ENCODE measurements around the gene MRAP2. TPM values are rescaled to one million over a fixed set of nuclear protein-coding genes. Genes with fewer than 3 reads are reported as not detected.
"Not testable (repeated sequence)": the region's sequence is repeated elsewhere in the genome, so short reads cannot be mapped to it uniquely, and the experiment has no call there.

MRAP2 gene
- total RNA-seq, 1 experiment from 2014 or later = 1.4 TPM

DNA sequence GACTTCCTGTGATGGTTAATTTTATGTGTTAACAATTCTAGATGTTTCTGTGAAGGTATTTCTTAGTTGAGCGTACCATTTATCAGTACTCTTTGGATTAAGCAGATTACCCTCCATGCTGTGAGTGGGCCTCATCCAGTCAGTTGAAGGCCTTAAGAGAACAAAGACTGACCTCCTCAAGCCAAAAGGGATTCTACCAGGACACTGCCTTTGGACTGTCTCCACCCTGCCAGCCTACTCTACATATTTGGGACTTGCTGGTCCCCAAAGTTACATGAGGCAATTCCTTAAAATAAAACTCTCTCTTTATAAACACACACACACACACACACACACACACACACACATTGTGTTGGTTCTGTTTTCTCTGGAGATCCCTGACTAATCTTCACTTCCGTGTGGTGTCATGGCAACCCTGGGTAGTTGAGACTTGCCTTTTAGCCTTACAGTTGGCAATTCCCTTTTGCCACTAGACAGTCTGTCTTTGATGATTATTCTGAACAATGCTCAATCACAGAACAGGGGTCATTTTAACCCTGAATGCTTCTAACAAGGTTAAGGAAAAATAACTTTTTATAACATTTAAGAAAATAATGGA is 32.2 kb downstream of the MRAP2 start:
- Mint-ChIP-seq H3K36me3 (ENCODE audit: insufficient read depth, unreplicated experiment) (peaks cover under 1% of the 10 kb centered on the region), H3K9me3 (ENCODE audit: unreplicated experiment) (peaks cover 11% of the 10 kb centered on the region), H3K4me1 (ENCODE audit: low read depth, unreplicated experiment) (no peaks in the 10 kb centered on the region), H3K27ac (ENCODE audit: unreplicated experiment) (no peak overlapping the region), H3K27me3 (ENCODE audit: insufficient read depth, unreplicated experiment) (no peaks in the 10 kb centered on the region), H3K4me3 (ENCODE audit: unreplicated experiment) (no peak overlapping the region)
- Histone ChIP-seq H3K4me3 (ENCODE audit: low read depth, low read length) (no peak overlapping the region), H3K36me3 (ENCODE audit: control insufficient read depth, insufficient read depth, low read length) (no peaks in the 10 kb centered on the region), H3K9me3 (0 out of 2 replicates have a peak, but pooled peaks cover 3% of the 10 kb centered on the region), H3K27me3 (replicated peaks; ENCODE audit: control insufficient read depth, insufficient read depth, low read length) (no peaks in the 10 kb centered on the region), H3K4me1 (peaks cover 12% of the 10 kb centered on the region; the same call in 1 of the 2 replicates)
- no peak for DNase-seq
- POLR2A ChIA-PET = no interaction called here
- TF ChIP-seq, protein P1, sequence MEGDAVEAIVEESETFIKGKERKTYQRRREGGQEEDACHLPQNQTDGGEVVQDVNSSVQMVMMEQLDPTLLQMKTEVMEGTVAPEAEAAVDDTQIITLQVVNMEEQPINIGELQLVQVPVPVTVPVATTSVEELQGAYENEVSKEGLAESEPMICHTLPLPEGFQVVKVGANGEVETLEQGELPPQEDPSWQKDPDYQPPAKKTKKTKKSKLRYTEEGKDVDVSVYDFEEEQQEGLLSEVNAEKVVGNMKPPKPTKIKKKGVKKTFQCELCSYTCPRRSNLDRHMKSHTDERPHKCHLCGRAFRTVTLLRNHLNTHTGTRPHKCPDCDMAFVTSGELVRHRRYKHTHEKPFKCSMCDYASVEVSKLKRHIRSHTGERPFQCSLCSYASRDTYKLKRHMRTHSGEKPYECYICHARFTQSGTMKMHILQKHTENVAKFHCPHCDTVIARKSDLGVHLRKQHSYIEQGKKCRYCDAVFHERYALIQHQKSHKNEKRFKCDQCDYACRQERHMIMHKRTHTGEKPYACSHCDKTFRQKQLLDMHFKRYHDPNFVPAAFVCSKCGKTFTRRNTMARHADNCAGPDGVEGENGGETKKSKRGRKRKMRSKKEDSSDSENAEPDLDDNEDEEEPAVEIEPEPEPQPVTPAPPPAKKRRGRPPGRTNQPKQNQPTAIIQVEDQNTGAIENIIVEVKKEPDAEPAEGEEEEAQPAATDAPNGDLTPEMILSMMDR (IDR thresholded peaks at IDR 0.05; ENCODE audit: insufficient read depth in 1 of 2, low read depth in 1 of 2, low read length in 1 of 2, severe bottlenecking in 1 of 2, unreplicated experiment in 1 of 2) = no peak
- no TSS peak for BruUV-seq (replicated peaks)
- CTCF ChIA-PET = no interaction called here
- intact Hi-C loops (cut with micrococcal nuclease; ENCODE audit: unreplicated experiment) = no loop called here

DNA sequence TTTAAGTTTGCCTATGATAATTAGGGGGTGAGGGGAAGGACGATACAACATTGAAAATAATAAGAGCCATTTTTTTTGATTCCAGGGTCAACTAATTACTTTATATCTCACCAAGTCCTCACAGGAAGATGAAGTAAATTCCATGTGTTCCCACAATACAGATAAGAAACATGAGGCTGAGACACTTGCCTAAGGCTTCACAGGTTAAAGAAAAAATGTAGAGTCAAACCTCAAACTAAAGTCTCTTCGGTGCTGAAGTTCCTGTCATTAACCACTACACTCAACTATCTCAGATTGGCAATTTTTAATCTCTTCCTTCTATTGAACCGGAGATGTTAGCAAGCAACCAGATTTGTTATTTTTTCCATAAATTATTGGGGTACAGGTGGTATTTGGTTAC is 33.0 kb downstream of the MRAP2 start:
- Histone ChIP-seq H3K9me3 (0 out of 2 replicates have a peak, but pooled peaks cover 3% of the 10 kb centered on the region), H3K4me1 (peaks cover 12% of the 10 kb centered on the region; the same call in 1 of the 2 replicates), H3K4me3 (ENCODE audit: low read depth, low read length) (no peak overlapping the region), H3K36me3 (ENCODE audit: control insufficient read depth, insufficient read depth, low read length) (no peaks in the 10 kb centered on the region), H3K27me3 (replicated peaks; ENCODE audit: control insufficient read depth, insufficient read depth, low read length) (no peaks in the 10 kb centered on the region)
- Mint-ChIP-seq H3K4me1 (ENCODE audit: low read depth, unreplicated experiment) (no peaks in the 10 kb centered on the region), H3K4me3 (ENCODE audit: unreplicated experiment) (no peak overlapping the region), H3K27ac (ENCODE audit: unreplicated experiment) (no peak overlapping the region), H3K36me3 (ENCODE audit: insufficient read depth, unreplicated experiment) (peaks cover 5% of the 10 kb centered on the region), H3K9me3 (ENCODE audit: unreplicated experiment) (peaks cover 11% of the 10 kb centered on the region), H3K27me3 (ENCODE audit: insufficient read depth, unreplicated experiment) (no peaks in the 10 kb centered on the region)
- POLR2A ChIA-PET = no interaction called here
- DNase-seq = no peak
- CTCF ChIA-PET = no interaction called here
- TF ChIP-seq, protein P1 (IDR thresholded peaks at IDR 0.05; ENCODE audit: insufficient read depth in 1 of 2, low read depth in 1 of 2, low read length in 1 of 2, severe bottlenecking in 1 of 2, unreplicated experiment in 1 of 2) = no peak
- BruUV-seq (replicated peaks) = no TSS peak
- intact Hi-C loops (cut with micrococcal nuclease; ENCODE audit: unreplicated experiment) = no loop called here

DNA sequence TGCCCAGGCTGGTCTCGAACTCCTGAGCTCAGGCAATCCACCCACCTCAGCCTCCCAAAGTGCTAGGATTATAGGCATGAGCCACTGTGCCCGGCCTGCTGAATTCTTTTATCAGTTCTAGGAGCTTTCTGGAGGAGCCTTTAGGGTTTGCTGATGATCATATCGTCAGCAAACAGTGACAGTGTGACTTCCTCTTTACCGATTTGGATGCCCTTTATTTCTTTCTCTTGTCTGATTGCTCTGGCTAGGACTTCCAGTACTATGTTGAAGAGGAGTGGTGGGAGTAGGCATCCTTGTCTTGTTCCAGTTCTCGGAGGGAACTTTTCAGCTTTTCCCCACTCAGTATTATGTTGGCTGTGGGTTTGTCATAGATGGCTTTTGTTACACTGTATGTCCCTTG is 35.3 kb downstream of the MRAP2 start:
- H3K9me3 Mint-ChIP-seq (ENCODE audit: unreplicated experiment) = peaks cover 11% of the 10 kb centered on the region
- H3K4me3 Mint-ChIP-seq (ENCODE audit: unreplicated experiment); H3K27ac Mint-ChIP-seq (ENCODE audit: unreplicated experiment); H3K9me3 ChIP-seq; H3K4me1 Mint-ChIP-seq (ENCODE audit: low read depth, unreplicated experiment); H3K36me3 Mint-ChIP-seq (ENCODE audit: insufficient read depth, unreplicated experiment); intact Hi-C loops (cut with micrococcal nuclease; ENCODE audit: unreplicated experiment); H3K4me3 ChIP-seq (ENCODE audit: low read depth, low read length); H3K27me3 Mint-ChIP-seq (ENCODE audit: insufficient read depth, unreplicated experiment); H3K36me3 ChIP-seq (ENCODE audit: control insufficient read depth, insufficient read depth, low read length); H3K27me3 ChIP-seq (replicated peaks; ENCODE audit: control insufficient read depth, insufficient read depth, low read length); BruUV-seq (replicated peaks); POLR2A ChIA-PET; DNase-seq; H3K4me1 ChIP-seq: not testable (repeated sequence)
- CTCF ChIA-PET = interaction anchor here (0.7 kb wide), 1 partner anchor 1660 kb away, joined by 4 read pairs; no protein-coding TSS in a partner anchor

All from Caco-2 (cell line).